Measurements from ENCODE around the gene CRMP1.
"Not testable (repeated sequence)": the region's sequence is repeated elsewhere in the genome, so short reads cannot be mapped to it uniquely, and the experiment has no call there.

The CRMP1 gene

GRCh38 chr4:5887361-5888221 is 5.3 kb downstream of the CRMP1 start:
- no peak for DNase-seq

- no peak for DNase-seq
Measured at GRCh38 chr4:5887011-5887360, 5.9 kb downstream of the CRMP1 start.

- no peak for DNase-seq
Measured at GRCh38 chr4:5885733-5886132, 7.2 kb downstream of the CRMP1 start.

GRCh38 chr4:5884796-5885195 is 8.1 kb downstream of the CRMP1 start:
- no peak for DNase-seq

GRCh38 chr4:5883916-5884315 is 9.0 kb downstream of the CRMP1 start:
- no peak for DNase-seq

- DNase-seq: no peak
Measured at GRCh38 chr4:5882947-5883346, 9.9 kb downstream of the CRMP1 start.

- DNase-seq: no peak
Measured at GRCh38 chr4:5881340-5881739, 11.5 kb downstream of the CRMP1 start.

- no peak for DNase-seq
Measured at GRCh38 chr4:5878359-5878758, 14.5 kb downstream of the CRMP1 start.

GRCh38 chr4:5877392-5877791 is 15.5 kb downstream of the CRMP1 start:
- DNase-seq: no peak

- no peak for DNase-seq
Measured at GRCh38 chr4:5874811-5875449, 18.0 kb downstream of the CRMP1 start.

GRCh38 chr4:5870701-5871100 is 22.2 kb downstream of the CRMP1 start:
- DNase-seq: no peak

GRCh38 chr4:5869966-5870619 is 22.8 kb downstream of the CRMP1 start:
- DNase-seq: no peak

GRCh38 chr4:5867866-5868265 is 25.0 kb downstream of the CRMP1 start:
- DNase-seq: no peak

GRCh38 chr4:5866841-5867813 is 25.8 kb downstream of the CRMP1 start:
- no peak for DNase-seq

GRCh38 chr4:5865896-5866599 is 26.8 kb downstream of the CRMP1 start:
- no peak for DNase-seq

- DNase-seq: no peak
Measured at GRCh38 chr4:5863461-5864113, 29.3 kb downstream of the CRMP1 start.

- DNase-seq: no peak
Measured at GRCh38 chr4:5858020-5858769, 34.7 kb downstream of the CRMP1 start.

GRCh38 chr4:5857199-5857598 is 35.7 kb downstream of the CRMP1 start:
- no peak for DNase-seq

GRCh38 chr4:5856362-5856761 is 36.5 kb downstream of the CRMP1 start:
- not testable (repeated sequence) for DNase-seq

GRCh38 chr4:5854929-5855328 is 38.0 kb downstream of the CRMP1 start:
- DNase-seq: no peak

Data from activated gamma-delta T cell treated with Interleukin-2 at 50 U/mL for 16 hours (primary cell).